ENCODE data around the gene KPNA6.

The KPNA6 gene

DNA sequence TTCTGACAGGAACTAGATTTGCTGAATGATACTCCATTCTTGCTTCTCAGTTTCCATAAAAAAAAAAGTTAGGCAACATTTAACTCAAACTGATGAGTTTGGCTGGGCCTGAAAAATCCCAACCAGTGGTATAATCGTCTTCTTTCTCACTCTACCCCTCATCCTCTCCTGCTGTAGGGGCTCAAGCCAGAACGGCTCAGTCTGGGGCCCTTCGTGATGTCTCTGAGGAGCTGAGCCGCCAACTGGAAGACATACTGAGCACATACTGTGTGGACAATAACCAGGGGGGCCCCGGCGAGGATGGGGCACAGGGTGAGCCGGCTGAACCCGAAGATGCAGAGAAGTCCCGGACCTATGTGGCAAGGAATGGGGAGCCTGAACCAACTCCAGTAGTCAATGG lies 73.2 kb downstream of the KPNA6 start:
- peaks cover 33 to 45% of the 10 kb centered on the region in 2 experiments for H3K4me1 ChIP-seq (ENCODE audit: control insufficient read depth in 1 of 2, insufficient read depth in 1 of 2, low read depth in 1 of 2, low read length in 1 of 2)
- TF ChIP-seq, protein P1, sequence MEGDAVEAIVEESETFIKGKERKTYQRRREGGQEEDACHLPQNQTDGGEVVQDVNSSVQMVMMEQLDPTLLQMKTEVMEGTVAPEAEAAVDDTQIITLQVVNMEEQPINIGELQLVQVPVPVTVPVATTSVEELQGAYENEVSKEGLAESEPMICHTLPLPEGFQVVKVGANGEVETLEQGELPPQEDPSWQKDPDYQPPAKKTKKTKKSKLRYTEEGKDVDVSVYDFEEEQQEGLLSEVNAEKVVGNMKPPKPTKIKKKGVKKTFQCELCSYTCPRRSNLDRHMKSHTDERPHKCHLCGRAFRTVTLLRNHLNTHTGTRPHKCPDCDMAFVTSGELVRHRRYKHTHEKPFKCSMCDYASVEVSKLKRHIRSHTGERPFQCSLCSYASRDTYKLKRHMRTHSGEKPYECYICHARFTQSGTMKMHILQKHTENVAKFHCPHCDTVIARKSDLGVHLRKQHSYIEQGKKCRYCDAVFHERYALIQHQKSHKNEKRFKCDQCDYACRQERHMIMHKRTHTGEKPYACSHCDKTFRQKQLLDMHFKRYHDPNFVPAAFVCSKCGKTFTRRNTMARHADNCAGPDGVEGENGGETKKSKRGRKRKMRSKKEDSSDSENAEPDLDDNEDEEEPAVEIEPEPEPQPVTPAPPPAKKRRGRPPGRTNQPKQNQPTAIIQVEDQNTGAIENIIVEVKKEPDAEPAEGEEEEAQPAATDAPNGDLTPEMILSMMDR (IDR thresholded peaks at IDR 0.05): no peak
- H3K4me3 ChIP-seq (ENCODE audit: low read depth in 1 of 2, low read length in 1 of 2): no peak overlapping the region
- no peaks in the 10 kb centered on the region for H3K27me3 ChIP-seq
- peaks cover 20% of the 10 kb centered on the region for H3K36me3 ChIP-seq
- H3K9me3 ChIP-seq: no peaks in the 10 kb centered on the region
- no peak overlapping the region for H3K27ac ChIP-seq

DNA sequence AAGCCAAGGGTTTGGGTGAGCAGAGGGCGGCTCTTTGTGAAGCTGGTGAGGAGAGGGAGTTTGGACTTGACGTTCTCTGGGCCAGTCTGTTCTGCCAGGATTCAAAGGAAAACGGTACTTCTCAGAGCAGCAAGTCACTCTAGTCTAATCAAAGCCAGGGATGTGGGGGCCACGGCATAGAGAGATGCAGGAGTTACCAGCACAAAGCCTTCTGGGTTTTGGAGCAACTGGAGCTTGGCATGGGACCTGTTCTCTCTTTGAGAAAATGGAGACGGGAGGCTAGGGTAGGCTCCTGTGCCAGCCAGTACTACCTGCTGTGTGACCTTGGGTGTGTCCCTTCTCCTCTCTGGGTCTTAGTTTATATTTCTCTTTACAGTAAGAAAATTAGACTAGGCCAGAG lies 73.7 kb downstream of the KPNA6 start:
- TF ChIP-seq, protein P1 (IDR thresholded peaks at IDR 0.05): no peak
- Histone ChIP-seq H3K4me1 (ENCODE audit: control insufficient read depth in 1 of 2, insufficient read depth in 1 of 2, low read depth in 1 of 2, low read length in 1 of 2) (peaks cover 33 to 48% of the 10 kb centered on the region in 2 experiments), H3K36me3 (peaks cover 23% of the 10 kb centered on the region), H3K27me3 (no peaks in the 10 kb centered on the region), H3K27ac (no peak overlapping the region), H3K9me3 (no peaks in the 10 kb centered on the region), H3K4me3 (ENCODE audit: low read depth in 1 of 2, low read length in 1 of 2) (no peak overlapping the region)

DNA sequence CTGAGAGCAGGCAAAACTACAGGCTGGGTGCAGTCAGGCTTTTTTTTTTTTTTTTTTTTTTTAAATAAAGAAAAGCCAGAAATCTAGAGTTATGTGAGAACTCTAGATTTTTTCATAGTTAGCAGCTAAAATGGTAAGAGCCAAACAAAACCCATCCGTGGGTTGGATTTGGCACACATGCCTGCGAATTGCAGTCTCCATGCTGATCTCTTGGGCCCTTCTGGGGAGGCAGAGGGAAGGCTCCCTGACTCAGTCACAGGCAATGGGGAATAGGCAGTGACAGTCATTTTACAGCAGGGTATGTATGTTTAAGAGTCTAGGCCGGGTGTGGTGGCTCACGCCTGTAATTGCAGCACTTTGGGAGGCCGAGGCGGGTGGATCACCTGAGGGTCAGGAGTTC lies 74.2 kb downstream of the KPNA6 start:
- H3K4me3 ChIP-seq (ENCODE audit: low read depth in 1 of 2, low read length in 1 of 2): no peak overlapping the region
- peaks cover 33 to 48% of the 10 kb centered on the region in 2 experiments for H3K4me1 ChIP-seq (ENCODE audit: control insufficient read depth in 1 of 2, insufficient read depth in 1 of 2, low read depth in 1 of 2, low read length in 1 of 2)
- H3K36me3 ChIP-seq: peaks cover 28% of the 10 kb centered on the region
- no peak overlapping the region for H3K27ac ChIP-seq
- H3K27me3 ChIP-seq: no peaks in the 10 kb centered on the region
- H3K9me3 ChIP-seq: no peaks in the 10 kb centered on the region
- TF ChIP-seq, protein P1 (IDR thresholded peaks at IDR 0.05): no peak

DNA sequence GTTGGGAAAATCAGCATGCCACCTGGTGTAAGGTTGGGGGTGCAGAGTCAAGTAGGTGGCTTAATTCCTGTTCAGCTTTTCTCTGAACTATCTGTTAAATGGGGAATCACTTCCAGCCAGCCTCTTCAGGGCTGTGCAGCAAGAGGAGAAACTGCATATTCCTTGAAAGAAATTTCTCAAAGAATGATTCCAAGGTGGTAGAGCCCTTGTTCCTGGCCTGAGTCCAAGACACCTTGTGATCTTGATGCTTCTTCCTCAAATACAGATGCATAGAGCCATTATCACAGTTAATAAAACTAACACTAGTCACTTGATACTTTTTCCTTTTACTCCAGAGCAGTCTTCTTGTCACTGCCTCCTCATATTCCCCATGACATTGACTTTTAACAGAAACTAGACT lies 76.8 kb downstream of the KPNA6 start:
- Histone ChIP-seq H3K4me3 (ENCODE audit: low read depth in 1 of 2, low read length in 1 of 2) (no peak overlapping the region), H3K27me3 (no peaks in the 10 kb centered on the region), H3K4me1 (ENCODE audit: control insufficient read depth in 1 of 2, insufficient read depth in 1 of 2, low read depth in 1 of 2, low read length in 1 of 2) (peaks cover 10 to 27% of the 10 kb centered on the region in 2 experiments)

DNA sequence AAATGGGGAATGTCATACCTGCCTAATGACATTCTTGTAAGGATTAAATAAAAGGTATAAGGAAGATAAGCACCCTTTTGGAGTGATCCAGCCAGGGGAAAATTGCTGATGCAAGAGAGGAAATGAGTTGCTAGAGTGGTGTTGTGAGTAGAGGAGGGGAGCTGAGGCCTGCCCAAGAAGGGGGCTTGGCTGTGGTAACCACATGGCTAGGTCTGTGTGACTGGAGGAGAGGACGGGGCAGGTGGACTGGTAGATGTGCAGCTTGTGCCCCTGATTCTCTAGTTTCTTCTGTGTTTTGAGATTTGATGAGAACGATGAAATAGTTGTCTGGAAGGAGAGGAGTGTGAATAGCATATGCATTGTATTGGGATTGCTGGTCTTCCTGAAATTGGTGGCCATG lies 78.2 kb downstream of the KPNA6 start:
- Histone ChIP-seq H3K27ac (no peak overlapping the region), H3K4me1 (ENCODE audit: control insufficient read depth in 1 of 2, insufficient read depth in 1 of 2, low read depth in 1 of 2, low read length in 1 of 2) (peaks cover 0 to 16% of the 10 kb centered on the region in 2 experiments), H3K27me3 (no peaks in the 10 kb centered on the region), H3K9me3 (no peaks in the 10 kb centered on the region), H3K4me3 (ENCODE audit: low read depth in 1 of 2, low read length in 1 of 2) (no peak overlapping the region), H3K36me3 (peaks cover 65% of the 10 kb centered on the region)
- TF ChIP-seq, protein P1 (IDR thresholded peaks at IDR 0.05): no peak

More for the DNA sequence above, 76.8 kb downstream of the KPNA6 start:
- H3K27ac ChIP-seq: no peak overlapping the region
- TF ChIP-seq, protein P1 (IDR thresholded peaks at IDR 0.05): no peak
- peaks cover 52% of the 10 kb centered on the region for H3K36me3 ChIP-seq
- H3K9me3 ChIP-seq: no peaks in the 10 kb centered on the region

DNA sequence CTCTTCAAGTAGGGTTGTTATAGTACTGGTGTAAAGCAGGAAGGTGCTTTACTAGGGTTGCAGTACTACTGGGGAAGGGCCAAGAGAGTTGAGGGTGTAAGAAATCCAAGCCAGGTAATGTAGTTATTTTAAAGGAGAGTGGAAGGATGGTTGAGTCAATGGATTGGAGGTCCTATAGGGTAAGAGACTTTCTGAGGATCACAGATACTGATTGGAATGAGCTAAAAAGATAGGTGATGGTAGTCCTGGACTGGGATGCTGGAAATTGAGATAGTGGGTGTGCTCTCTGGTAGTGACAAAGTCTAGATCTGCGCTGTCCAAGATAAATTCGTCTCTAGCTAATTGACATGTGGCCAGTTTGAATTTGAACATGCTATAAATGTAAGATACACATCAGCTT lies 78.6 kb downstream of the KPNA6 start:
- H3K4me1 ChIP-seq (ENCODE audit: control insufficient read depth in 1 of 2, insufficient read depth in 1 of 2, low read depth in 1 of 2, low read length in 1 of 2): peaks cover 0 to 11% of the 10 kb centered on the region in 2 experiments
- TF ChIP-seq, protein P1 (IDR thresholded peaks at IDR 0.05): no peak
- no peak overlapping the region for H3K27ac ChIP-seq
- peaks cover 69% of the 10 kb centered on the region for H3K36me3 ChIP-seq
- no peaks in the 10 kb centered on the region for H3K27me3 ChIP-seq
- no peaks in the 10 kb centered on the region for H3K9me3 ChIP-seq
- no peak overlapping the region for H3K4me3 ChIP-seq (ENCODE audit: low read depth in 1 of 2, low read length in 1 of 2)

Data from neutrophil (primary cell).